ENCODE data around the gene AUTS2. TPM values are rescaled to one million over a fixed set of nuclear protein-coding genes. Genes with fewer than 3 reads are reported as not detected.

AUTS2 gene
- total and polyA plus RNA-seq, 2 of the 8 experiments (the other 6 are each of a cell fraction or from before 2014, with no cell fraction given): 25.9 to 101 TPM

- no peak for TF ChIP-seq SIX5 (IDR thresholded peaks at IDR 0.05; ENCODE audit: low read depth, low read length)
- no peak for TF ChIP-seq ZNF274 (IDR thresholded peaks at IDR 0.05; ENCODE audit: borderline replicate concordance, extremely low read depth, low read length)
Observed at GRCh38 chr7:70495033-70495376, 896.7 kb downstream of the AUTS2 start (continued).
